MCF 10A (cell line): ENCODE measurements around the gene PCDHGB1. TPM values are rescaled to one million over a fixed set of nuclear protein-coding genes. Genes with fewer than 3 reads are reported as not detected.

Experiments
- BruUV-seq: library from RNA; stranded (reverse); fragments of 400-500 nt; replicated peaks from 2 replicates; lab custom pipeline; 2021; lab: Mats Ljungman, UMichigan
- CTCF ChIA-PET: fragments of 300-600 bp; sonication (Branson Sonifier 250); formaldehyde crosslinking; extraction: SDS; loops from one replicate; lab custom pipeline; 2021; ENCODE audit warnings: antibody characterized with exemption, inconsistent platforms; lab: Yijun Ruan, JAX
- POLR2A ChIA-PET: fragments of 300-600, 350-650 bp; sonication (Branson Sonifier 250); formaldehyde crosslinking; extraction: SDS; loops from one replicate; lab custom pipeline; 2020; ENCODE audit warnings: antibody characterized with exemption, inconsistent platforms; lab: Yijun Ruan, JAX
- DNase-seq: peaks from one replicate; pipeline ENCODE4 v3.0.0-alpha.2; 2018; ENCODE audit not compliant: unreplicated experiment
- H3K27ac Mint-ChIP-seq: one replicate; pipeline ENCODE4 v1.8.0; 2022; ENCODE audit warnings: mild to moderate bottlenecking, low read depth, mixed read lengths; ENCODE audit not compliant: unreplicated experiment
- H3K27me3 Mint-ChIP-seq: one replicate; pipeline ENCODE4 v1.8.0; 2022; ENCODE audit warnings: mixed read lengths; ENCODE audit not compliant: insufficient read depth, unreplicated experiment
- H3K36me3 Mint-ChIP-seq: one replicate; pipeline ENCODE4 v1.8.0; 2022; ENCODE audit warnings: mild to moderate bottlenecking, moderate library complexity, mixed read lengths; ENCODE audit not compliant: insufficient read depth, unreplicated experiment
- H3K4me1 Mint-ChIP-seq: one replicate; pipeline ENCODE4 v1.8.0; 2022; ENCODE audit warnings: mixed read lengths; ENCODE audit not compliant: insufficient read depth, unreplicated experiment
- H3K4me3 Mint-ChIP-seq: one replicate; pipeline ENCODE4 v1.8.0; 2022; ENCODE audit warnings: mild to moderate bottlenecking, moderate library complexity, mixed read lengths; ENCODE audit not compliant: unreplicated experiment
- H3K9me3 Mint-ChIP-seq: one replicate; pipeline ENCODE4 v1.8.0; 2022; ENCODE audit warnings: mixed read lengths; ENCODE audit not compliant: unreplicated experiment
- CTCF ChIP-seq: fragments of 200-600 bp; IDR thresholded peaks from one replicate; pipeline ENCODE4 v1.8.0; 2022; ENCODE audit warnings: antibody characterized with exemption, mild to moderate bottlenecking; ENCODE audit not compliant: unreplicated experiment
- intact Hi-C: fragments of 100-400 bp; cut with micrococcal nuclease; formaldehyde crosslinking; loops from 2 replicates; pipeline ENCODE4 v1.14.1; 2022
- total RNA-seq: library from RNA; stranded (reverse); gene quantifications from 2 replicates; pipeline ENCODE4 v1.2.3, GENCODE V29; 2022

The PCDHGB1 gene
- total RNA-seq, 1 experiment from 2014 or later = 0.19 TPM

- no peak overlapping the region for H3K27ac Mint-ChIP-seq
These were observed 49.8 kb downstream of the PCDHGB1 start for GRCh38 chr5:141399555-141400258.

More at GRCh38 chr5:141399555-141400258, 49.8 kb downstream of the PCDHGB1 start:
- H3K9me3 Mint-ChIP-seq = peaks cover 28% of the 10 kb centered on the region
- no peak for TF ChIP-seq CTCF
- H3K36me3 Mint-ChIP-seq = peaks cover 5% of the 10 kb centered on the region
- BruUV-seq = no TSS peak
- no peaks in the 10 kb centered on the region for H3K27me3 Mint-ChIP-seq
- ChIA-PET POLR2A (interaction anchor here (1.1 kb wide), 1 partner anchor 158 kb away, joined by 3 read pairs; no protein-coding TSS in a partner anchor), CTCF (interaction anchor here (0.7 to 2.2 kb wide), 6 partner anchors 14 to 164 kb away, joined by 3 to 8 read pairs (median 3); partner anchors contain the start of genes PCDHGA10 and PCDHGA7)
- H3K4me3 Mint-ChIP-seq = no peak overlapping the region
- no peaks in the 10 kb centered on the region for H3K4me1 Mint-ChIP-seq
- DNase-seq = no peak
- intact Hi-C loops = no loop called here

Other genes with a start within 250 kb of the PCDHGB1 start
- 0.42 and 0.49 TPM in 2 replicates for gene PCDHB3, start 249.6 kb upstream of the PCDHGB1 start, total RNA-seq
- gene PCDHB4, start 228.3 kb upstream of the PCDHGB1 start, total RNA-seq = 0.44 and 1.3 TPM in 2 replicates
- 1.2 and 1.7 TPM in 2 replicates for gene PCDHB5, start 214.9 kb upstream of the PCDHGB1 start, total RNA-seq
- 0.19 and 0.22 TPM in 2 replicates for gene PCDHB6, start 200.0 kb upstream of the PCDHGB1 start, total RNA-seq
- gene PCDHB7, start 177.5 kb upstream of the PCDHGB1 start, total RNA-seq = 0.28 and 0.29 TPM in 2 replicates
- gene PCDHB8, start 172.3 kb upstream of the PCDHGB1 start, total RNA-seq = 0.34 TPM in 1 of 2 replicates, not detected in the other
- gene PCDHB16, start 167.7 kb upstream of the PCDHGB1 start, total RNA-seq = 1.8 and 2.5 TPM in 2 replicates
- gene PCDHB9, start 162.9 kb upstream of the PCDHGB1 start, total RNA-seq = 1.0 and 1.8 TPM in 2 replicates
- 1.2 and 1.4 TPM in 2 replicates for gene PCDHB10, start 157.7 kb upstream of the PCDHGB1 start, total RNA-seq
- 0.75 and 1.3 TPM in 2 replicates for gene PCDHB11, start 150.5 kb upstream of the PCDHGB1 start, total RNA-seq
- 1.6 and 2.3 TPM in 2 replicates for gene PCDHB12, start 141.4 kb upstream of the PCDHGB1 start, total RNA-seq
- gene PCDHB13, start 136.2 kb upstream of the PCDHGB1 start, total RNA-seq = 3.5 and 4.7 TPM in 2 replicates
- 4.7 and 6.2 TPM in 2 replicates for gene PCDHB14, start 126.8 kb upstream of the PCDHGB1 start, total RNA-seq
- 0.91 and 1.2 TPM in 2 replicates for gene PCDHB15, start 104.7 kb upstream of the PCDHGB1 start, total RNA-seq
- 0.37 and 0.79 TPM in 2 replicates for gene SLC25A2, start 46.0 kb upstream of the PCDHGB1 start, total RNA-seq
- gene TAF7, start 29.3 kb upstream of the PCDHGB1 start, total RNA-seq = 81.3 and 94.9 TPM in 2 replicates
- 0.20 and 0.35 TPM in 2 replicates for gene PCDHGA1, start 19.6 kb upstream of the PCDHGB1 start, total RNA-seq
- 0.32 and 0.33 TPM in 2 replicates for gene PCDHGA2, start 11.3 kb upstream of the PCDHGB1 start, total RNA-seq
- gene PCDHGA3, start 6.3 kb upstream of the PCDHGB1 start, total RNA-seq = 0.07 and 0.25 TPM in 2 replicates
- gene PCDHGA4, start 4.9 kb downstream of the PCDHGB1 start, total RNA-seq = 0.26 and 0.44 TPM in 2 replicates
- 0.61 and 0.88 TPM in 2 replicates for gene PCDHGB2, start 9.9 kb downstream of the PCDHGB1 start, total RNA-seq
- 0.25 and 0.42 TPM in 2 replicates for gene PCDHGA5, start 14.1 kb downstream of the PCDHGB1 start, total RNA-seq
- 0.33 and 0.56 TPM in 2 replicates for gene PCDHGB3, start 20.1 kb downstream of the PCDHGB1 start, total RNA-seq
- 0.44 and 0.49 TPM in 2 replicates for gene PCDHGA6, start 23.8 kb downstream of the PCDHGB1 start, total RNA-seq
- 0.56 and 0.86 TPM in 2 replicates for gene PCDHGA7, start 32.6 kb downstream of the PCDHGB1 start, total RNA-seq
- 0.49 and 0.79 TPM in 2 replicates for gene PCDHGB4, start 37.6 kb downstream of the PCDHGB1 start, total RNA-seq
- 0.28 and 0.56 TPM in 2 replicates for gene PCDHGA8, start 42.5 kb downstream of the PCDHGB1 start, total RNA-seq
- 3.2 and 5.6 TPM in 2 replicates for gene PCDHGB5, start 47.8 kb downstream of the PCDHGB1 start, total RNA-seq
- 0.89 and 1.3 TPM in 2 replicates for gene PCDHGA9, start 52.7 kb downstream of the PCDHGB1 start, total RNA-seq
- 0.68 and 1.4 TPM in 2 replicates for gene PCDHGB6, start 57.9 kb downstream of the PCDHGB1 start, total RNA-seq
- gene PCDHGA10, start 62.9 kb downstream of the PCDHGB1 start, total RNA-seq = 1.4 TPM in 2 replicates
- gene PCDHGB7, start 67.6 kb downstream of the PCDHGB1 start, total RNA-seq = 0.75 and 1.2 TPM in 2 replicates
- 0.30 and 0.76 TPM in 2 replicates for gene PCDHGA11, start 71.0 kb downstream of the PCDHGB1 start, total RNA-seq
- 0.79 and 0.91 TPM in 2 replicates for gene PCDHGA12, start 80.4 kb downstream of the PCDHGB1 start, total RNA-seq
- 17.3 and 31.7 TPM in 2 replicates for gene PCDHGC3, start 125.9 kb downstream of the PCDHGB1 start, total RNA-seq
- gene PCDHGC4, start 134.9 kb downstream of the PCDHGB1 start, total RNA-seq = 0.40 and 1.7 TPM in 2 replicates
- 0.61 and 0.69 TPM in 2 replicates for gene PCDHGC5, start 139.0 kb downstream of the PCDHGB1 start, total RNA-seq